HG02610 (cell line): ENCODE data around the gene IL36B.

Source experiments
- ATAC-seq: cut with Tn5 transposase; IDR thresholded peaks from one replicate; pipeline ENCODE4 v1.9.1; 2021; ENCODE audit warnings: mild to moderate bottlenecking, moderate library complexity; ENCODE audit not compliant: unreplicated experiment

The IL36B gene

GRCh38 chr2:113056521-113056920 lies 3.9 kb upstream of the IL36B start:
- ATAC-seq = no peak

- ATAC-seq = no peak
Measured at GRCh38 chr2:113054066-113054465, 1.4 kb upstream of the IL36B start.

GRCh38 chr2:113053666-113054065 lies 999 bp upstream of the IL36B start:
- no peak for ATAC-seq

DNA sequence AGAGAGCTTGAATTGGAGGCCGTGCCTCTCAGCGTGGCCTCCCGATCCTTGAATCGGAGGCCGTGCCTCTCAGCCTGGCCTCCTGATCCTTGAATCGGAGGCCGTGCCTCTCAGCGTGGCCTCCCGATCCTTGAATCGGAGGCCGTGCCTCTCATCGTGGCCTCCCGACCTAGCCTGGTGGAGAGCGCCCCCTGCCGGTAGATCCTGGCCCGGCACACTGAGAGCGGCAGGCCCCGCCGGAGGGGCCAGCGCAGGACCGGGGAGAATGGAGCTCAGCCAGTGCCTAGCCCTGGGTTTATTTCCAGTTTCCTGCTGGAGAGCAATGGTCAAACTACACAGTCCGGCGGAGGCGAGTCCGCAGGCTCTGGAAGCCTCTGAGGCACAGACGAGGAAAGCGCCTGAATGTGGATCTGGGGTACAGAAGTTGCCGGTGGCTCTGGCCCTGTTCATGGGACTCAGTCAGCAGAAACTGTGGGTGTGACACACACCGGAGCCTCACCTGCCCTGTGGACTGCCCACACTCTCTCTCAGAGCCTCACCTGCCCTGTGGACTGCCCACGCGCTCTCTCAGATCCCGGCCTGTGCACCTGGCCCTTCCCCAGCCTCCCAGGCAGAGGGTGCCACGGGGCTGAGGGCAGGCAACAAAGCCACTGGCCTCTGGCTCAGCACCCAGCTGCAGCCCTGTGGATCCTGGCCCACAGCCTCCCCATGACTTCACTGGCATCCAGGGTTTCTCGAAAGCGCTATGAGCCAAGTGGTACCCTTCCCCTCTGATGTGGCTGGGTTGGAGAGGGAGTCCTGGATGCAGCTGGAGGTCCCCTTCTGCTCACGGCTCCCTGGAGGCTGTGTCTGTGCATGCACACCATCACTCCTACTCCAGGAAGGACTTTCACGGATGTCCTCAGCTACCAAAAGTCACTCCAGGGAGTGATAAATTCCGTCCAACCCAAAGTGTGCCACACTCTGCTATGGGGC lies 1.5 kb downstream of the IL36B start:
- ATAC-seq = no peak

- ATAC-seq = no peak
Measured at GRCh38 chr2:113046465-113046864, 6.2 kb downstream of the IL36B start.

- no peak for ATAC-seq
Measured at GRCh38 chr2:113041871-113042270, 10.8 kb downstream of the IL36B start.

DNA sequence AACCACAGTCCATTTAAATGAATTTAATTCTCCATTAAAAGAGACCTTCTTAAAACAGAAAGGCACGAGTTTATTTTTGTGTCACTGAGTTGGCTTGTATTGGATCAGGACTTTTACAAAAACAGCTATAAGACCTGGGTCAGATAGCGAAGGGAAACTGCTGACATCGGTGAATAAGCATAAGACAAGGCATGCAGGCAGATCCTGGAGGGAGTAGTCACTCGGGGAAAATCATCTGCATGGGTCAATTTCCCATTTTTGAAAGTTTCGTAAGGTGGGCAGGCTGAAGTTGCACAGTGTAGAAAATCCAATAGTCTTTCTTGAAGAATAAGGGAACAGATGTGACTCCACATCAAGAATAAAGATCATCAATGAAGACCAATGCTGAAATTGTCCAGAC lies 12.9 kb downstream of the IL36B start:
- ATAC-seq = no peak

- ATAC-seq = no peak
Measured at GRCh38 chr2:113039158-113039557, 13.5 kb downstream of the IL36B start.

DNA sequence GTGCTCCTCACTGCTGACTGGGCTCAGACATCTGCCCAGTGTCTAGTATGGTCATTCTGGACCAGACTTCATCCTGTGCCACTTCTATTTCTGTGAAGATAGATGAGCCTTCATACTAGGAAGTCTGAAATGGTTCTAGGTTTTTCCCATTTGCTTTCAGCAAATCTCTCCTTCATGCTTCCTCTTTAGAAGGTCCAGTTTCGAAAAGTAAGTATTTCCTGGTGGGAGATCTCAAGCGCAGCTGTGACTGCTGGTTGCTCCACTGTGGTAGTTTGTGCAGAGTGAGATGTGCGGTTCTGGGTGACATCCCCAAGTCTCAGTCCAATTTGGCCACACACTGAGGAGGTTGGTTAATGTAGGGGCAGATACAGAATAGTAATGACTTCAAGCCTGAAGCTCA lies 14.4 kb downstream of the IL36B start:
- ATAC-seq = no peak

DNA sequence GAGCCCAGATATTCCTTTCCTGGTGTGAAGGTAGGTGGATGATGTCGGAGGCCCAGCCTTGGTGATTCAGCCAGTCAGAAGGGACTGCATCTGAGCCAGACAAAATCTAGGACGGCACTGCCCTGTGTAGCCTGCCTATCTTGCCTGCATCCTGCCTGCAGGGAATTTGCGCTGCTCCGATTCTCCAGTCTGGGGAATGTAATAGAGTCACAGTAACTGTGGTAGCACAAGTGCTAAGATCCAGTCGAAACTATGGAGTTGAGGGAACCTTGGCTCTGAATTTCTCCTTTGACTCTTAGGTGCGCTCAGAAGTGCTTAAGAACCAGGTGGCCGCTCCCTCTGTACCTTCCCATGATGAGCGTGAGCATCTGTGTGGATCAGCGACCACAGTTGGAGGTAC lies 15.9 kb downstream of the IL36B start:
- ATAC-seq = no peak

DNA sequence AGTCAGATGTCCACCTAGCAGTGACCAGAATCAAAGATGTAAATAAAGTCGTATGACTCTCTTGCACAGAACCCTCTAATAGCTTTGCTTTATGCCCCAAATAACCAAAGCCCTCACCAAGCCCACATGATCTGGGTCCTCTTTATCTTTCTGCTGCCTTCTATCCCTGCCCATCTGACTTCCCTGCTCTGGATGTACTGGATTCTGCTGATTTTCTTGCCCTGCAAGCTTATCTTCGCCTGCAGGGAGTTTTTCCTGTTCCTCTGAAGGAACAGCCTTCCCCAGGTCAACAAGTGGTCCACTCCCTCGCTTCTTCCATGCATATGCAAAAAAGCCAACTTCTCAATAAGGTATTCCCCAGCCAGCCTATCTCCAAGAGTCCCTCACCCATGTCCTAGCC lies 18.7 kb downstream of the IL36B start:
- no peak for ATAC-seq

DNA sequence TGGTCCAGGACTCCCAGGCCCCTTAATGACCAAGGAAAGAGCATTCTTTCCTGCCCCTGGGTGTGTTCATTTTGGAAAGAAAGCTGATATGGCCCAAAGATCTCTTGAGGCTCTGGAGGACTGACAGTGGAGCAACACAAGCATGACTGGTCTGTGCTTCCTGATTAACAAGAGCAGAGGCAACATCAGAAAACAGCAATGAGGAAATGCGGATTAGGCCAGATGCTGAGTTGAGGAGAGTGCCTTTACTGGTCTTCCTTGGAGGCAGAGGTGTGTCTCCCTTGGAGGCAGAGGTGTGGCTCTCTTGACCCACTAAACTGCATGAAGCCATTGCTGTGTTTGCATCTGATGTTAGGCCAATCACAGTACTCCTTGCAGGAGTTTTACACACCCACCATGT lies 19.9 kb downstream of the IL36B start:
- no peak for ATAC-seq

GRCh38 chr2:113028112-113028511 lies 24.6 kb downstream of the IL36B start:
- ATAC-seq = no peak

- ATAC-seq = no peak
Measured at GRCh38 chr2:113027691-113028090, 25.0 kb downstream of the IL36B start.

- no peak for ATAC-seq
Measured at GRCh38 chr2:113025737-113026136, 26.9 kb downstream of the IL36B start.

- ATAC-seq = no peak
Measured at GRCh38 chr2:113024764-113025163, 27.9 kb downstream of the IL36B start.

- no peak for ATAC-seq
Measured at GRCh38 chr2:113021312-113021711, 31.4 kb downstream of the IL36B start.

- no peak for ATAC-seq
Measured at GRCh38 chr2:113018509-113018908, 34.2 kb downstream of the IL36B start.

DNA sequence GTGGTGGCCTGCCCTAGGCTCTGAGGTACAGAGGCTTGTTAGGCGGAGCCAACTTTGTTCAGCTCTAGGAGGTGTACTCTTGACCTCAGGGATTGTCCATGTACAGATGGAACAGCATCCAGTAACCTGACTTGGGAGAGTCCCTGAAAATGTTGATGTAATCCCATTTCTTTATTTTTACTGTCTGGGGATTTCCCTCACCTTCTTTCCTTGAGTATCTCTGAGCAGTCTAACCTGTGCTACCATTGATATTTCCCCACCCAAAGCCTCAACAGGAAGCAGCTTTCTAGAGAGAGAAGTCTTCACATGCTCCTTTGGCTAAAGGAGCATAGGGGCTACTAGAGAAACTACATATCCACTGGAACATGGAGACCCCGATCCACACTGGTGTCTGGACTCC lies 37.0 kb downstream of the IL36B start:
- ATAC-seq = no peak

GRCh38 chr2:113015042-113015441 lies 37.6 kb downstream of the IL36B start:
- ATAC-seq = no peak

- no peak for ATAC-seq
Measured at GRCh38 chr2:113014067-113014466, 38.6 kb downstream of the IL36B start.

- no peak for ATAC-seq
Measured at GRCh38 chr2:113013336-113013661, 39.4 kb downstream of the IL36B start.
